ENCODE measurements around the gene DPPA2. TPM values are rescaled to one million over a fixed set of nuclear protein-coding genes. Genes with fewer than 3 reads are reported as not detected.
"Not testable (repeated sequence)": the region's sequence is repeated elsewhere in the genome, so short reads cannot be mapped to it uniquely, and the experiment has no call there.

DPPA2 gene
- polyA plus RNA-seq, 1 donor (not counting 4 experiments of a cell fraction or from before 2014, with no cell fraction given), result not detected

DNA sequence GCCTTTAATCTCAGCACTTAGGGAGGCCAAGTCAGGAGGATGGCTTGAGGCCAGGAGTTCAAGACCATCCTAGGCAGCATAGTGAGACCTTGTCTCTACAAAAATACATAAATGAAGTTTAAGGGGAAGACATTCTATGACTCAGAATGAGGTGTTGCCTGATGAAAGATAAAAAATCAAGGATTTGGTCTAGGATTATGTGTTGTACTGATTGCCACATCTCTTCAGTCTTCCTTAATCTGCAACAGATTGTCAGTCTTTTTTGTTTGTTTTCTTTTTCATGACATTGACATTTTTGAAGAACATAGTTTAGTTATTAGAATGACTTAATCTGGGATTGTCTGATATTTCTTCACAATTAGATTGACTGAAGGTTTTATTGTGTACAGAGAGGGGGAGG, 47.3 kb upstream of the DPPA2 start:
- TF ChIP-seq, protein P1, sequence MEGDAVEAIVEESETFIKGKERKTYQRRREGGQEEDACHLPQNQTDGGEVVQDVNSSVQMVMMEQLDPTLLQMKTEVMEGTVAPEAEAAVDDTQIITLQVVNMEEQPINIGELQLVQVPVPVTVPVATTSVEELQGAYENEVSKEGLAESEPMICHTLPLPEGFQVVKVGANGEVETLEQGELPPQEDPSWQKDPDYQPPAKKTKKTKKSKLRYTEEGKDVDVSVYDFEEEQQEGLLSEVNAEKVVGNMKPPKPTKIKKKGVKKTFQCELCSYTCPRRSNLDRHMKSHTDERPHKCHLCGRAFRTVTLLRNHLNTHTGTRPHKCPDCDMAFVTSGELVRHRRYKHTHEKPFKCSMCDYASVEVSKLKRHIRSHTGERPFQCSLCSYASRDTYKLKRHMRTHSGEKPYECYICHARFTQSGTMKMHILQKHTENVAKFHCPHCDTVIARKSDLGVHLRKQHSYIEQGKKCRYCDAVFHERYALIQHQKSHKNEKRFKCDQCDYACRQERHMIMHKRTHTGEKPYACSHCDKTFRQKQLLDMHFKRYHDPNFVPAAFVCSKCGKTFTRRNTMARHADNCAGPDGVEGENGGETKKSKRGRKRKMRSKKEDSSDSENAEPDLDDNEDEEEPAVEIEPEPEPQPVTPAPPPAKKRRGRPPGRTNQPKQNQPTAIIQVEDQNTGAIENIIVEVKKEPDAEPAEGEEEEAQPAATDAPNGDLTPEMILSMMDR (optimal IDR thresholded peaks at IDR 0.05 in 1 of 3, IDR thresholded peaks at IDR 0.05 in 1 of 3, conservative IDR thresholded peaks at IDR 0.05 in 1 of 3; ENCODE audit: extremely low read depth in 1 of 3, insufficient read depth in 2 of 3, low read length in 3 of 3), result no peak
- no peak for TF ChIP-seq EZH2 (IDR thresholded peaks at IDR 0.05; ENCODE audit: low read length)
- Histone ChIP-seq H3K27ac (ENCODE audit: control insufficient read depth, insufficient read depth, low read length) (no peak overlapping the region), H3K36me3 (ENCODE audit: control insufficient read depth in 2 of 2, extremely low read depth in 1 of 2, insufficient read depth in 2 of 2, low read length in 2 of 2) (no peaks in the 10 kb centered on the region), H3K79me2 (ENCODE audit: control insufficient read depth, insufficient read depth, low read length) (no peaks in the 10 kb centered on the region), H3K9me1 (ENCODE audit: control insufficient read depth, extremely low read depth, insufficient read depth, low read length) (no peaks in the 10 kb centered on the region), H3K27me3 (ENCODE audit: control insufficient read depth, extremely low read depth, insufficient read depth, low read length) (no peaks in the 10 kb centered on the region), H3K9ac (ENCODE audit: control insufficient read depth, extremely low read depth, insufficient read depth, low read length) (no peak overlapping the region), H3K4me3 (ENCODE audit: control insufficient read depth in 2 of 3, extremely low read depth in 1 of 3, insufficient read depth in 2 of 3, low read depth in 1 of 3, low read length in 3 of 3) (no peak overlapping the region), H3K4me2 (ENCODE audit: control insufficient read depth, extremely low read depth, insufficient read depth, low read depth, low read length) (no peak overlapping the region), H2AFZ (ENCODE audit: control insufficient read depth, low read length) (no peak overlapping the region), H4K20me1 (ENCODE audit: control insufficient read depth, extremely low read depth, insufficient read depth, low read length) (no peaks in the 10 kb centered on the region), H3K9me3 (ENCODE audit: control insufficient read depth, low read depth, low read length) (peaks cover 2% of the 10 kb centered on the region), H3K4me1 (ENCODE audit: control insufficient read depth, extremely low read depth, insufficient read depth, low read length) (no peaks in the 10 kb centered on the region)
- dilution Hi-C loops (cut with MboI; ENCODE audit: extremely low pct_ligation_motif_present, low sequenced_read_pairs), result no loop called here
- FAIRE-seq, result no peak
- no peak for DNase-seq (ENCODE audit: low read depth, low spot score)

DNA sequence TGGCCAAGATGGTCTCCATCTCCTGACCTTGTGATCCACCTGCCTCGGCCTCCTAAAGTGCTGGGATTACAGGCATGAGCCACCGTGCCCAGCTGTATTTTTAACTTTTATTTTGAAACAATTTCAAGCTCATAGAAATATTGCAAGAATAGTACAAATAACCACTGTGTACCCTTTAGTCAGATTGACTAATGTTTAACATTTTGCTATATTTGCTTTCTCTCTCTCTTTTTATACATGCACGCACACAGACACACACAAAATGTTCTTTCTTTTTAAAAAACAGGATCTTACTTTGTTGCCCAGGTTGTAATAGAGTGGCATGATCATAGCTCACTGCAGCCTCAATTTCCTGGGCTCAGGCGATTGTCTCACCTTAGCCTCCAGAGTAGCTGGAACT, 46.5 kb upstream of the DPPA2 start:
- no peak overlapping the region for H3K9ac ChIP-seq (ENCODE audit: control insufficient read depth, extremely low read depth, insufficient read depth, low read length)
- H3K9me1 ChIP-seq (ENCODE audit: control insufficient read depth, extremely low read depth, insufficient read depth, low read length), result no peaks in the 10 kb centered on the region
- H3K79me2 ChIP-seq (ENCODE audit: control insufficient read depth, insufficient read depth, low read length), result no peaks in the 10 kb centered on the region
- H3K27ac ChIP-seq (ENCODE audit: control insufficient read depth, insufficient read depth, low read length), result no peak overlapping the region
- H3K36me3 ChIP-seq (ENCODE audit: control insufficient read depth in 2 of 2, extremely low read depth in 1 of 2, insufficient read depth in 2 of 2, low read length in 2 of 2), result no peaks in the 10 kb centered on the region
- H3K9me3 ChIP-seq (ENCODE audit: control insufficient read depth, low read depth, low read length), result peaks cover 2% of the 10 kb centered on the region
- H2AFZ ChIP-seq (ENCODE audit: control insufficient read depth, low read length), result no peak overlapping the region
- no peak overlapping the region for H3K4me2 ChIP-seq (ENCODE audit: control insufficient read depth, extremely low read depth, insufficient read depth, low read depth, low read length)
- H3K27me3 ChIP-seq (ENCODE audit: control insufficient read depth, extremely low read depth, insufficient read depth, low read length), result no peaks in the 10 kb centered on the region
- no peak for FAIRE-seq
- H4K20me1 ChIP-seq (ENCODE audit: control insufficient read depth, extremely low read depth, insufficient read depth, low read length), result no peaks in the 10 kb centered on the region
- no peak overlapping the region for H3K4me3 ChIP-seq (ENCODE audit: control insufficient read depth in 2 of 3, extremely low read depth in 1 of 3, insufficient read depth in 2 of 3, low read depth in 1 of 3, low read length in 3 of 3)
- TF ChIP-seq, protein P1 (optimal IDR thresholded peaks at IDR 0.05 in 1 of 3, IDR thresholded peaks at IDR 0.05 in 1 of 3, conservative IDR thresholded peaks at IDR 0.05 in 1 of 3; ENCODE audit: extremely low read depth in 1 of 3, insufficient read depth in 2 of 3, low read length in 3 of 3), result no peak
- TF ChIP-seq EZH2 (IDR thresholded peaks at IDR 0.05; ENCODE audit: low read length), result no peak
- DNase-seq (ENCODE audit: low read depth, low spot score), result no peak
- dilution Hi-C loops (cut with MboI; ENCODE audit: extremely low pct_ligation_motif_present, low sequenced_read_pairs), result no loop called here
- H3K4me1 ChIP-seq (ENCODE audit: control insufficient read depth, extremely low read depth, insufficient read depth, low read length), result no peaks in the 10 kb centered on the region

DNA sequence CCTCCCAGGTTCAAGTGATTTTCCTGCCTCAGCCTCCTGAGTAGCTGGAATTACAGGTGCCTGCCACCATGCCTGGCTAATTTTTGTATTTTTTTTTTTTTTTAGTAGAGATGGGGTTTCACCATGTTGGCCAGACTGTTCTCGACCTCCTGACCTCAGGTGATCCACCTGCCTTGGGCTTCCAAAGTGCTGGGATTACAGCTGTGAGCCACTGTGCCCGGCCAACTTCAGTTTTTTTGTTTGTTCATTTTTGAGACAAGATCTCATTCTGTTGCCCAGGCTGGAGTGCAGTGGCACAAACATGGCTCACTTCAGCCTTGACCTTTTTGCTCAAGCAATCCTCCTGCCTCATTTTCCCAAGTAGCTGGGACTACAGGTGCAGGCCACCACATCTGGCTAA, 42.5 kb upstream of the DPPA2 start:
- H3K4me2 ChIP-seq (ENCODE audit: control insufficient read depth, extremely low read depth, insufficient read depth, low read depth, low read length); H2AFZ ChIP-seq (ENCODE audit: control insufficient read depth, low read length); H3K4me1 ChIP-seq (ENCODE audit: control insufficient read depth, extremely low read depth, insufficient read depth, low read length); H3K79me2 ChIP-seq (ENCODE audit: control insufficient read depth, insufficient read depth, low read length); H3K36me3 ChIP-seq (ENCODE audit: control insufficient read depth in 2 of 2, extremely low read depth in 1 of 2, insufficient read depth in 2 of 2, low read length in 2 of 2); H4K20me1 ChIP-seq (ENCODE audit: control insufficient read depth, extremely low read depth, insufficient read depth, low read length); DNase-seq (ENCODE audit: low read depth, low spot score); dilution Hi-C loops (cut with MboI; ENCODE audit: extremely low pct_ligation_motif_present, low sequenced_read_pairs); H3K9me3 ChIP-seq (ENCODE audit: control insufficient read depth, low read depth, low read length); H3K27ac ChIP-seq (ENCODE audit: control insufficient read depth, insufficient read depth, low read length); H3K9me1 ChIP-seq (ENCODE audit: control insufficient read depth, extremely low read depth, insufficient read depth, low read length); H3K9ac ChIP-seq (ENCODE audit: control insufficient read depth, extremely low read depth, insufficient read depth, low read length); H3K4me3 ChIP-seq (ENCODE audit: control insufficient read depth in 2 of 3, extremely low read depth in 1 of 3, insufficient read depth in 2 of 3, low read depth in 1 of 3, low read length in 3 of 3); FAIRE-seq; H3K27me3 ChIP-seq (ENCODE audit: control insufficient read depth, extremely low read depth, insufficient read depth, low read length): not testable (repeated sequence)
